Lung (tissue), 12 donors: ENCODE measurements around the gene FRAS1. TPM values are rescaled to one million over a fixed set of nuclear protein-coding genes. Genes with fewer than 3 reads are reported as not detected.

Experiments used
- ATAC-seq: fragments of 200-7000 bp; cut with Tn5 transposase; one replicate; pipeline ENCODE4 v1.9.1; 2020; ENCODE audit warnings: moderate number of reproducible peaks; ENCODE audit not compliant: insufficient read depth, low FRiP score
- DNase-seq, 3 donors: peaks; one replicate each; pipeline ENCODE4 v3.0.0-alpha.2; 2013 to 2017
- H3K27ac ChIP-seq, 2 donors: one replicate each; pipeline ENCODE4 v1.5.1; 2013; ENCODE audit warnings: mild to moderate bottlenecking in 2 of 2, moderate library complexity in 2 of 2, control low read depth in 1 of 2, inconsistent platforms in 1 of 2, low read depth in 1 of 2, low read length in 1 of 2
- H3K27me3 ChIP-seq, 3 donors: one replicate each; pipeline ENCODE4 v1.5.1; 2013; ENCODE audit warnings: low read length in 2 of 3; ENCODE audit not compliant: control insufficient read depth in 3 of 3, insufficient read depth in 3 of 3
- H3K36me3 ChIP-seq, 4 donors: one replicate each; pipeline ENCODE4 v1.5.1; 2013; ENCODE audit warnings: low read length in 4 of 4, mild to moderate bottlenecking in 1 of 4, moderate library complexity in 1 of 4; ENCODE audit not compliant: control insufficient read depth in 4 of 4, insufficient read depth in 4 of 4
- H3K4me1 ChIP-seq, 5 donors: one replicate each; pipeline ENCODE4 v1.5.1; 2013; ENCODE audit warnings: low read length in 5 of 5, mild to moderate bottlenecking in 2 of 5, moderate library complexity in 1 of 5; ENCODE audit not compliant: control insufficient read depth in 5 of 5, insufficient read depth in 5 of 5
- H3K4me3 ChIP-seq: one replicate; pipeline ENCODE4 v1.5.1; 2013; ENCODE audit warnings: mild to moderate bottlenecking, control low read depth, moderate library complexity
- H3K9ac ChIP-seq, 2 donors: one replicate each; pipeline ENCODE4 v1.5.1; 2013; ENCODE audit warnings: low read length in 2 of 2, control low read depth in 1 of 2; ENCODE audit not compliant: insufficient read depth in 1 of 2
- H3K9me3 ChIP-seq, 4 donors: one replicate each; pipeline ENCODE4 v1.5.1; 2013; ENCODE audit warnings: low read length in 3 of 4, mild to moderate bottlenecking in 1 of 4, moderate library complexity in 1 of 4; ENCODE audit not compliant: control insufficient read depth in 4 of 4, insufficient read depth in 3 of 4
- WGBS, 2 donors: extraction: QIAGEN DNeasy Blood & Tissue Kit; methylation state at CpG; one replicate each; pipeline ENCODE4 v1.1.7; 2013; 5-methylcytosine and 5-hydroxymethylcytosine counted together
- polyA plus RNA-seq, 2 donors: library from polyadenylated mRNA; stranded (reverse); fragments of 200-250 nt; gene quantifications; one replicate each; pipeline ENCODE4 v1.2.1, GENCODE V29; 2013
- total RNA-seq, 2 donors: library from RNA; depleted of rRNA in 1 of 2; stranded (reverse); fragments of >200 nt in 1 of 2; gene quantifications; one replicate each; pipeline ENCODE4 v1.2.1, GENCODE V29; 2014 to 2021
- TF ChIP-seq, protein P1 (sequence below): IDR thresholded peaks from 2 replicates; pipeline ENCODE4 v1.5.1; 2012; ENCODE audit warnings: mild to moderate bottlenecking; ENCODE audit errors: control extremely low read depth, extremely low read depth
- donor health status: control.
- donor health status: control.
- donor health status: Bipolar disorder and iron deficiency.
- donor health status: healthy.
- donor health status: DM: yes; HTN: yes; CAD: no.

FRAS1 gene
- total and polyA plus RNA-seq, 4 donors = 0.45 to 53.8 (median 6.9) TPM

DNA sequence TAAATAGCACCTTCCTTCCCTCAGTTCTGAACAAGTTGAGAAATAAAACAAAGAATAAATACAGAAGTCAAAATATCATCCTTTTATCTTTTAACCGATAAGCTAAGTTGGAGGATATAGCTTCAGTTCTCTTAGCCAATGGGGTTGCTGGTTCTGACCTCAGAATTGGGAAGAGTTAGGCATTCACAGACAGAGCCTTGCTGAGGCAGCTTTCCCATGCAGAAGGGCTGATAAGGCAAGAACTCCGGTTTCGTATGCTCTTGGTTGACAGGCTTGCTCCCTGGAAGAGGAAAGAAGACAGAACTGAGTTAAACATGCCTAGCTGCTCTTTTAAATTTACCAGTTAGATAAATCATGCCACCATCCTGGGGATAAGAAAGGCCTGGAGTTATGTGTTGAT is 17.6 kb downstream of the FRAS1 start:
- Histone ChIP-seq H3K9ac (no peak overlapping the region), H3K4me3 (no peak overlapping the region), H3K9me3 (no peaks in the 10 kb centered on the region), H3K36me3 (no peaks in the 10 kb centered on the region), H3K4me1 (peaks cover 0 to 4% (median 0%) of the 10 kb centered on the region in 5 donors), H3K27me3 (no peaks in the 10 kb centered on the region), H3K27ac (no peak overlapping the region)
- 89% methylated on average over 3 of the region's 3 CpGs for whole genome bisulfite sequencing, 2 donors
- TF ChIP-seq, protein P1, sequence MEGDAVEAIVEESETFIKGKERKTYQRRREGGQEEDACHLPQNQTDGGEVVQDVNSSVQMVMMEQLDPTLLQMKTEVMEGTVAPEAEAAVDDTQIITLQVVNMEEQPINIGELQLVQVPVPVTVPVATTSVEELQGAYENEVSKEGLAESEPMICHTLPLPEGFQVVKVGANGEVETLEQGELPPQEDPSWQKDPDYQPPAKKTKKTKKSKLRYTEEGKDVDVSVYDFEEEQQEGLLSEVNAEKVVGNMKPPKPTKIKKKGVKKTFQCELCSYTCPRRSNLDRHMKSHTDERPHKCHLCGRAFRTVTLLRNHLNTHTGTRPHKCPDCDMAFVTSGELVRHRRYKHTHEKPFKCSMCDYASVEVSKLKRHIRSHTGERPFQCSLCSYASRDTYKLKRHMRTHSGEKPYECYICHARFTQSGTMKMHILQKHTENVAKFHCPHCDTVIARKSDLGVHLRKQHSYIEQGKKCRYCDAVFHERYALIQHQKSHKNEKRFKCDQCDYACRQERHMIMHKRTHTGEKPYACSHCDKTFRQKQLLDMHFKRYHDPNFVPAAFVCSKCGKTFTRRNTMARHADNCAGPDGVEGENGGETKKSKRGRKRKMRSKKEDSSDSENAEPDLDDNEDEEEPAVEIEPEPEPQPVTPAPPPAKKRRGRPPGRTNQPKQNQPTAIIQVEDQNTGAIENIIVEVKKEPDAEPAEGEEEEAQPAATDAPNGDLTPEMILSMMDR = no peak
- no peak for DNase-seq
- ATAC-seq = no peak

DNA sequence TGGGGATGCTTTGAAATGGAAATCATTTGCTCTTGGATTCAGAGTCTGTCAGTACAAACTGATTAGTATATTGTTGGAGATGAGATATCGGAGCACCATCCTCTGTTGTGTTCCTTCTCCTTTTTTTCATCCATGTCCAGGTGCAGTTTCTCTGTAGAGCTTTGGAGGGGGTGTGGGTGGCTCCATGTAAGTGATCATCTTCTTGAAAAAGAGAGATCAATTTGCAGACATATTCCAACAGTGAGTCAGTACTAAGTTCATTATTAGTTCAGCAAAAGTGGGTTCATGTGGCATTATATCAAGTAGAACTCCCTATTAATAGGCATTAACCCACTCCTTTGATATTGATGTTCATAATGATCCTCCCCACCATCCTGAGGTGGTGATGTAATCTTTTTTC is 18.9 kb downstream of the FRAS1 start:
- ATAC-seq (no peak), DNase-seq (no peak)
- TF ChIP-seq, protein P1 = no peak
- H3K27me3 ChIP-seq = no peaks in the 10 kb centered on the region
- H3K4me3 ChIP-seq = no peak overlapping the region
- no peak overlapping the region for H3K27ac ChIP-seq
- 98 to 100% methylated on average over 1 of the region's 1 CpG for WGBS, 2 donors
- H3K9ac ChIP-seq = no peak overlapping the region
- H3K36me3 ChIP-seq = no peaks in the 10 kb centered on the region
- peaks cover 0 to 5% (median 0%) of the 10 kb centered on the region in 5 donors for H3K4me1 ChIP-seq
- H3K9me3 ChIP-seq = no peaks in the 10 kb centered on the region

DNA sequence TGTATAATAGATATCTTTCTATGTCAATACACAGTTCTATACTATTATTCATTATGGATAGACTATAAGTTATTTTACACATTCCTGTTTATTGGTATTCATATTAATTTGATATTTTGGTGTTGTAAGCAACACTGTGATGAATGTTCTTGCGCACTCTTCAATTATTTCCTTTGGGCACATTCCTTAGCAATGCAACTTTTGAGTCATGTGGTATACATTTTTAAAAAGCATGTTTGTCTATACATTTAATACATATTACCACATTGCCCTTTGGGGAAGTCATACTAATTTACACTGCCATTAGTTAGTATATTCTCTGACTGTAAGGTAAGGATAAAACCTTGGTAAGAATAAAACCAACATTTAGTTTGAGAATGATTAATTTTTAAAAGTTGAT is 21.0 kb downstream of the FRAS1 start:
- DNase-seq (no peak), ATAC-seq (no peak)
- Histone ChIP-seq H3K9ac (no peak overlapping the region), H3K9me3 (no peaks in the 10 kb centered on the region), H3K4me3 (no peak overlapping the region), H3K36me3 (no peaks in the 10 kb centered on the region), H3K4me1 (peaks cover 0 to 5% (median 0%) of the 10 kb centered on the region in 5 donors), H3K27ac (no peak overlapping the region), H3K27me3 (no peaks in the 10 kb centered on the region)
- TF ChIP-seq, protein P1 = no peak
- WGBS, 2 donors = 94 to 95% methylated on average over 1 of the region's 1 CpG
